GOT3 (cell line): ENCODE measurements around the gene ZNF506.
"Not testable (repeated sequence)": the region's sequence is repeated elsewhere in the genome, so short reads cannot be mapped to it uniquely, and the experiment has no call there.

ENCODE experiments used
- DNase-seq: peaks from one replicate; lab custom pipeline; 2025; ENCODE audit warnings: mixed read lengths; lab: John Stamatoyannopoulos, UW

ZNF506 gene

GRCh38 chr19:19821366-19821951, at the start of gene ZNF506:
TSS of gene ZNF506 (minus strand) at chr19:19821750. CDS start at chr19:19821603, 147 bp downstream.
- DNase-seq = peak; percentile 81

GRCh38 chr19:19870086-19870485, 48.5 kb upstream of the ZNF506 start:
- not testable (repeated sequence) for DNase-seq

DNA sequence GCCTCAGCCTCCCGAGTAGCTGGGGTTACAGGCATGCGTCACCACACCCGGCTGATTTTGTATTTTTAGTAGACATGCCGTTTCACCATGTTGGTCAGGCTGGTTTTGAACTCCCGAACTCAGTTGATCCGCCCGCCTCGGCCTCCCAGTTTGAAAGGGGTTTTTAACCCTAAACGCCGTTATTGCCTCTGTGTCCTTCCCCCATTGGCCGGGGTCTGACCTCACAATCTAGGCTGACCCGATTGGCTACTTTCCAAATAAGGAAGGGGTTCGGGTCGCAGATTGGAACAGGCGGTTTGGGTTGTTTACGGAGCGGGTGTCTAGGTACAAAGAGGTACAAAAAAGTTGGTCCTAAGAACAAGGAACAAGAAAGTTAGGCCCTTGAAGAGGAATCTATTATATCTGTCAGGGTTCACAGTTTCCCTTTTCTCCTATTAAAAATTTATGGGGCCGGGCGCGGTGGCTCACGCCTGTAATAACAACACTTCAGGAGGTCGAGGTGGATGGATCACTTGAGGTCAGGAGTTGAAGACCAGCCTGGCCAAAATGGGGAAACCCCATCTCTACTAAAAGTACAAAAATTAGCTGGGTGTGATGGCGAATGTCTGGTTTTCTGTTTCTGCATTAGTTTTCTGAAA, 45.2 kb upstream of the ZNF506 start:
- no peak for DNase-seq

GRCh38 chr19:19865750-19866610, 44.4 kb upstream of the ZNF506 start, which contains the start of gene ZNF253:
TSS of gene ZNF253 (plus strand) at chr19:19865882. CDS start at chr19:19865997, 115 bp downstream.
- peak; percentile 75 for DNase-seq

- DNase-seq = no peak
Measured at GRCh38 chr19:19860756-19861390, 39.3 kb upstream of the ZNF506 start.

GRCh38 chr19:19858751-19859150, 37.2 kb upstream of the ZNF506 start:
- no peak for DNase-seq

DNA sequence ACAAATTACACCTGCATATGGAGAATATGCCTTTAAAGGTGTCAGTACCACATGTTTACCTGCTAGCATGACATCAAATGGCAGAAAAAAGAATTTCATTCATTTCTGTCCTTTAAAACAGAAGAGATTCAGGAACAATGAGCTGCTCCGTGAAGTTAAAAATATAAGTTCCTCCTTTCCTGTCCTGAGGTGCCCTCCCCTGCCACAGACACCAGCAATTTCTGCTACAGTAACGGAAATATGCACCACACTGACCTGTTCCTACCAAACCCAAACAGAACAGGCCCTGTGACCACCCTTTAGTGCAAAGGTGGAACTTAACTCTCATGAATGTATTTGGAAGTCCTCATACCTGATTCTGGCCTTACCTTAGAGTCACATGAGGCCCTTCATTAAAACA, 30.2 kb upstream of the ZNF506 start:
- not testable (repeated sequence) for DNase-seq

- DNase-seq = no peak
Measured at GRCh38 chr19:19849056-19849455, 27.5 kb upstream of the ZNF506 start.

GRCh38 chr19:19847781-19848180, 26.2 kb upstream of the ZNF506 start:
- no peak for DNase-seq

GRCh38 chr19:19835560-19836038, 14.0 kb upstream of the ZNF506 start:
- no peak for DNase-seq

GRCh38 chr19:19826875-19827274, 5.3 kb upstream of the ZNF506 start:
- DNase-seq = no peak

DNA sequence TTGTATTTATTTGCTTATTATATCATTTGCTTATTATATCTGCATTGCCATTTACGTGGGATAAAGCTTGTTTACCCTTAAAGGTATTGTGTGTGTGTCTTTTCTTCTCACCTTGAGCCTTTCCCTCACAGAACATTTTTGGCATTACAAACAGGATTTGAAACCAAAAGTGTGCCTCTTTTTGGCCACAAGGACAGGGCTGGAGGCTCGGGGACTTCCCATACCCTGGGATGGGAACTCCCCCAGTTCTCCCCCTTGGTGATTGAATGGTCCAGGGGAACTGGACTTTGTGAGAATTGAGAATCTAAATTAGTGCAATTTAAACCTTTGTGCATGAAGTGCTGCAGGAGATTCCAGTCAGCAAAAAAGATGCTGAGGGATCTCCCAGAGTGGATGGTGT, 2.4 kb upstream of the ZNF506 start:
- DNase-seq = no peak

DNA sequence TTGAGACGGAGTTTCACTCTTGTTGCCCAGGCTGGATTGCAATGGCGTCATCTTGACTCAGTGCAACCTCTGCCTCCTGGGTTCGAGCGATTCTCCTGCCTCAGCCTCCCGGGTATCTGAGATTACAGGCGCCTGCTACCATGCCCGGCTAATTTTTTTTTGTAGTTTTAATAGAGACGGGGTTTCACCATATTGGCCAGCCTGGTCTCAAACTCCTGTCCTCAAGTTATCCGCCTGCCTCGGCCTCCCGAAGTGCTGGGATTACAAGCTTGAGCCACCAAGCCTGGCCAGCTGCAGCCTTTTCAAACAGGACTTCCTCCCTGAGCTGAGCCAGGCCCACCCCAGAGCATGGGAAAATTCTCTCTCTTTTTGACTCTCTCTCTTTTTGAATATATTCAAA, 426 bp upstream of the ZNF506 start:
- DNase-seq = not testable (repeated sequence)

DNA sequence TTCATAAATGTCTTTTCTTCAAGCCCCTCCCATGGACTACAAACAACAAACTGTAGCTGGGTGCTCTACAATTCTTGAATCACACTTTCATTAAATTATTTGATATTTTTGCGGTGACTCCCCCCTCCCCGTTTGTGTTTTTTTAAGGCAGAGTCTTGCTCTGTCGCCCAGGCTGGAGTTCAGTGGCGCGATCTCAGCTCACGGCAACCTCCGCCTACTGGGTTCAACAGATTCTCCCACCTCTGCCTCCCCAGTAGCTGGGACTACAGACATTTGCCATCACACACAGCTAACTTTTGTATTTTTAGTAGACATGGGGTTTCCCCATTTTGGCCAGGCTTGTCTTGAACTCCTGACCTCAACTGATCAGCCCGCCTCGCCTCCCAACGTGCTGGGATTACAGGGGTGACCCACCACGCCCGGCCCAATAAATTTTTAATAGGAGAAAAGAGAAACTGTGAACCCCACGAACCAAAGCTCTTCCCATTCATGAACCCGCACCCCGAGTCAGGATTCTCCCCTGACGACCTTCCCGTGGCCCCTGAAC, 703 bp downstream of the ZNF506 start:
- no peak for DNase-seq

DNA sequence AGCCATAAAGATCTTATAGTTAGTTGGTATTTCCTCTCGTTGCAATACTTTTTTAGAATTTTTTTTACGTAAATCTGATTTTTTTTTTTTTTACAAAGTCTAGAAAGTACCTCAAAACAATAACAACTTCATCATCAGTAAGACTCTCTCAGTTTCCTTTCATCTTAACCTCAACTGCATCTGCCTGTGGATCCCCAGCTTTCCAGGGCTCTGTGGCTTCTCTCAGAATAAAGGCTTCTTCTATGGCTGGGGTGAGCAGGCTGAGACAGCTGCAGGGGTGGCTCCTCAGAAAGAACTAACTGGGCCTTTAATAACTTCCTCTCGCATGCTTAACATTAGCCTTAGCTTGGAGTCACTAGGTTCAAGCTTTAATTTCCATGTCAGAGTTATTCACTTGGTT, 4.2 kb downstream of the ZNF506 start:
- no peak for DNase-seq

- no peak for DNase-seq
Measured at GRCh38 chr19:19816679-19817078, 4.9 kb downstream of the ZNF506 start.

- DNase-seq = not testable (repeated sequence)
Measured at GRCh38 chr19:19811999-19812398, 9.6 kb downstream of the ZNF506 start.

DNA sequence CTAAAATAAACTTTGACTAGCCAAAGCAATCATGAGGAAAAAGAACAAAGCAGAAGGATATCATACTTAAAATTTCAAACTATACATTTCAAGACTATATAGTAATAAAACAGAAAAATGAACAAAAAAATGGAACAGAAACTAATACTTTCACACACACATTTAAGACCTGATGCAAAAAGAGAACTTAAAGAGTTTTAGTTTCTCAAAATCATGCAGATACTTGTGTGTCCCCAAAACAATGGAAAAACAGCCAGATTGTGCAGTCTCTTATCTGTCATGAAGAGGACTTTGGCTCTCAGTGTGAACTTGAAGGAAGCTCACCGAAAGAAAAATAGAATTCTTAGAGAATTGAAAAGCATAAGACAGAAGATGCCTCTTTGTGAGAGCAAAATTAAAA, 16.1 kb downstream of the ZNF506 start:
- no peak for DNase-seq

GRCh38 chr19:19788015-19788414, 33.5 kb downstream of the ZNF506 start:
- no peak for DNase-seq

DNA sequence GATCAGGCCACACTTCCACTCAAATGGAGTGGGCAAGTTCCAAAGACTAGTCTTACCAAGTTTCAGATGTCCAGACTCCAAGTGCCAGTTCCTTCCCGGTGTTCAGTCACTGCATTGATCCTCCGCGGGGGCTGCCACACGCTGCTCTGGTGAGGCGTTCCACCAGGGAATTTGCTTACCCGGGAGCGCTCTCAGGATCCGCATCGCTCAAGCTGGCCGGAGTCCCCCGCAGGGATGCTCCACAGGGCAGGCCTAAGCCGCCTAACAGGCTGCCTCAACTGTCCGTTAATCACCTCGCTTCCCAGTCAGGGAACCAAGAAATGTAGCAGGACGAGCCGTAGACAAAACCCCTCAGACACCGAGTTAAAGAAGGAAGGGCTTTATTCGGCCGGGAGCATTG, 36.1 kb downstream of the ZNF506 start:
- DNase-seq = not testable (repeated sequence)

GRCh38 chr19:19782783-19783182, 38.8 kb downstream of the ZNF506 start:
- DNase-seq = no peak

GRCh38 chr19:19781791-19782190, 39.8 kb downstream of the ZNF506 start:
- not testable (repeated sequence) for DNase-seq
